ENCODE data around the gene POLR3K.

DNA sequence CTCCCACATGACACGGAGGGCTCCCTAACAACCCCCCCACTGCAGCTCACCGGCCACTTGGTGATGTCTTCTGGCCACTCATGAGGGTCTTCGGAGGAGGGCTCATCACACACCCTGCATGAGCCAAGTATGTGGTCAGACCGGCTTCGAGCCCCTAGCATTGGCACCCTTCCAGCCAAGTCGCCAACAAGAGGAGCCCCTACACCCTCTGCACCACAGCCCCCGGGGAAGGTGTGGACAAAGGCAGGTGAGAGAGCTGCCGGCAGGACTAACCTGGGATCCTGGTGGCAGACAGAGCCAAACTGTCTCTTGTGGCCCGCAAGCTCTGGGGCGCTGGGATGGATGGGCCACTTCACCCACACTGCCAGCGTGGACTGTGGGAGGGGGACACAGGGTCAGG, 6.8 kb upstream of the POLR3K start:
- TF ChIP-seq POLR2A (IDR thresholded peaks at IDR 0.05; ENCODE audit: low read depth, low read length) = no peak
- no peak for TF ChIP-seq SPI1 (IDR thresholded peaks at IDR 0.05; ENCODE audit: low read depth, low read length)

Measured in GM12891 (cell line).